ENCODE results near the gene WDR11.

The WDR11 gene

DNA sequence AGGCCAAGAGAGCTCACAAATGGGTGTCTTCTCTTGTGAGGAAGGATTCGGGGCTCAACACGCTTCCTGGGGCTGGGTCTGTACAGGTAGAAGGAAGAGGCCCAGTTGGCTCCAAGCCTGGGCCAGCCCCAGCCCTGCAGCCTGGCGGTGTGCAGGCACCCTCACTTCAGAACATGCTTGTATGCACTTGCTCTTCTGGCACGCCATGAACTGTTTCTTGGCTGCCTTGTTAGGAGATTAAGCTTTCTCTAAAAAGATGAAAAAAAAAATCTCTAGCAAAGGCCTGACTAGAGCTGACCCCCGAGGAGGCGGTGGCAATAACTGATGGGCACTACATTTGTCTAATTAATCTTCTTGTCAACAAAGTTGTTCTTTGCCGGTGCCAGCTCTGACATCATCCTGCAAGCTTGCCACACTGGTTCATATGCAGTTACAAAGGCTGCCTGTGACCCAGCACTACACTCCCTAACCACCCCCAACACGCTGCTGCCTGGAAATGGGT, 94.7 kb downstream of the WDR11 start:
- no peak for DNase-seq (ENCODE audit: low read depth)

DNA sequence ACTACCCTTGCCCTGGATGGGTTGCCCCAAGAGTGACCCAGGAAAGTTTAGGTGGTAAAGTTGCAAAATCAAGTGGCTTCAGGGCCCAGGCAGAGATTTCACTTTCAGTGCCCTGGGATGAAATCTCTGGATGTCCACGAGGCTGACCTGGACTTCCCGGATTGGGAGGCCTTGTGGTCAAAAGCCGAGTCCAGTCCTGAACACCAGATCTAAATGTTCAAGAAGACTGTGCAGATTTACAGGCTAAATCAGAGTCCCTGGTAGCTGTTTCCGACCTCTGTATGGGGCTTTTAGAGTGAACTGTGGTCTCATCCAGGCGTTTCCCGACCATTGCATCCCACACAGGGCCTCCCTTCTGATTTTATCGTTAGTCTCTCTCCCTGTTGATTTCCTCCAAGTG, 95.3 kb downstream of the WDR11 start:
- no peak for DNase-seq (ENCODE audit: low read depth)

DNA sequence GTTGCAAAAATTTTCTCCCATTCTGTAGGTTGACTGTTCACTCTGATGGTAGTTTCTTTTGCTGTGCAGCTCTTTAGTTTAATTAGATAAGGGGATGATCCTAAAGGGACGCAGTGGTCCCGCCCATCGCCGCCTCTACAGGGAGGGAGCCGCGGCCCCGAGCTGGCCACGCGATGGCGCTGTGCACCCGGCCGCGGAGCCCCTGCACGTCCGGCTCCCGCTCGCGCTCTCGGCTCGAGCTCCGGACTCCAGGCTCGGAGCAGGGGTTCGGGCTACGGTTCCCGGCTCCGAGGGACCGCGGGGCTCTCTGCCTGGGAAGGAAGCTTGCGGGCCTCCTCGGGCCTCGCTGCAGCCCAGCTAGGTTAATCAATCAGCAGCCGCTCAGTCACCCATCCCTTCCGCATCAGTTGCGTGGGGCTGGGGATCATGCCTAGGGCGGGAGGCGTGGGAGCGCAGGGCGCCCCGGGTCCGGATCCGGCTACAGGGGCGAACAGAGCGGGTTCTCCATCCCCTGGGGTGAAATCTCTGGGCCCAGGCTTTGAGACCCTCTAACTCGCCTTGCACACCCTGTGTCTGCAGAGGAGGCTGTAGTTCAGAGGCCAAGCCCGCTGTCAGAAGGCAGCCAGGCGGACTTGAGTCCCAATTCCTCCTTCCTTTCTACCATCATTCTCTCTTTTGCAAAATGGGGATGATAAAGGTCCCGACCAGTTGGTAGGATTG, 97.9 kb downstream of the WDR11 start:
- DNase-seq (ENCODE audit: low read depth): peak; percentile 9

GRCh38 chr10:120949609-120950031, 98.5 kb downstream of the WDR11 start:
- DNase-seq (ENCODE audit: low read depth): no peak

DNA sequence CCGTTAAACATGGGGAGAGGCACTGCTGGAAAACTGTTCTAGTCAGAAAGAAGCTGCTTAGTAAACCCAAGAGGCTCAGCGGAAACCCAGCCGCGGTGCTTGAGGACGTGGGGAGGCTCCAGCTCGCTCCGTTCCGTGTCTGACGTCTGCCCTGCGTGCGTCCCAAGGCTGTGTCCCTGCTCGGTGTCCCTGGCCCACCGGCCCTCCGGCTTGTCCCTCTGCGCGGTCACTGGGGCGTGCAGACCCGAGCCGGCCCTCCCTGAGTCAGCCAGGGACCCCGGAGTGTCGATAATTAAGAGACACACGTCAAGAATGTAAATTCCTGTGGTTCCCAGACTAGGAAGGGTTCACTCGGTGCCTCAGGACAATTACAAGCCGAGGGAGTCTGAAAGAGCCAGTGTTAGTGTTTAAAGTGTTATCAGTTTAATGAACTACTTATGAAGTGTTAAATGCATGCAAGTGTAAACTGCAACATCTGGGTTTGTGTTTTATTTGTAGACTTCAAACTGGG, 98.9 kb downstream of the WDR11 start:
- DNase-seq (ENCODE audit: low read depth): no peak

DNA sequence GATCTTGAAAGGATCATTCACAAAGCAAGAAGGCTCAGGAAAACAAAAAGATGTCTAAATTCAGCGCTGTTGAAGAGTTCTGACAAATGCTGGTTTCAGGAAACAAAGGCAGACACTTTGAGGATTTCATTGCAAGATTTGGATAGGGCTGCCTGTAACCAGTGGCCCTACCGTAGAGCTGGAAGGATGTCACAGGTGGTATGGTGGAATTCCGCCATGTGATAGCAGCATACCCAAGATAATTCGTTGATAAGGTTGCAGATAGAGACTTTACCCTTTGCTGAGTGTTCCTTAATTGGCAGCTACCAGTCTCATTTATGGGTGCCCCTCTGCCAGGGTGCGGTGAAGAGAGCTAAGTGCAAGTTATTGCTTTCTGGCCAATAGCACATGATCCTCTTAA, 100.1 kb downstream of the WDR11 start:
- DNase-seq (ENCODE audit: low read depth): no peak

GRCh38 chr10:120953897-120954296, 102.7 kb downstream of the WDR11 start:
- no peak for DNase-seq (ENCODE audit: low read depth)
